ENCODE measurements around the gene SSPN. TPM values are rescaled to one million over a fixed set of nuclear protein-coding genes. Genes with fewer than 3 reads are reported as not detected.

Gene SSPN
- total and polyA plus RNA-seq, 9 of the 15 experiments (the other 6 are each of a cell fraction or from before 2014, with no cell fraction given), result 0.40 TPM; not detected in 8

- no peak for TF ChIP-seq TFE3 (CRISPR knock-in tag; IDR thresholded peaks at IDR 0.05)
- no peak for TF ChIP-seq MCM5 (IDR thresholded peaks at IDR 0.05; ENCODE audit: low read depth)
- TF ChIP-seq ZNF76 (CRISPR knock-in tag; IDR thresholded peaks at IDR 0.05; ENCODE audit: borderline replicate concordance), result no peak
- TF ChIP-seq ZNF668 (CRISPR knock-in tag; IDR thresholded peaks at IDR 0.05), result no peak
- no peak for TF ChIP-seq WHSC1 (IDR thresholded peaks at IDR 0.05; ENCODE audit: low read length)
- no peak for TF ChIP-seq ATF7 (IDR thresholded peaks at IDR 0.05)
- TF ChIP-seq SMC3 (conservative IDR thresholded peaks at IDR 0.05; ENCODE audit: insufficient read depth, low read depth, low read length), result no peak
- TF ChIP-seq TRIM28 (IDR thresholded peaks at IDR 0.05), result 0 out of 2 replicates have a peak, but pooled peaks have one; percentile 42
- TF ChIP-seq GTF2F1 (IDR thresholded peaks at IDR 0.05; ENCODE audit: low read depth, low read length), result no peak
- no peak for TF ChIP-seq ETS1 (conservative IDR thresholded peaks at IDR 0.05; ENCODE audit: control insufficient read depth, low read depth, low read length)
- TF ChIP-seq POLR2G (IDR thresholded peaks at IDR 0.05; ENCODE audit: low read depth, low read length), result no peak
- no peak for TF ChIP-seq ZNF124 (CRISPR knock-in tag; IDR thresholded peaks at IDR 0.05)
Observed at GRCh38 chr12:26255893-26256645, 60.7 kb downstream of the SSPN start (continued).

Data from K562 (cell line).